Astrocyte (in vitro differentiated cells and primary cell): Measurements from ENCODE around the gene CCNK.

Experiments
- EZH2 ChIP-seq: IDR thresholded peaks from 2 replicates; pipeline ENCODE4 v1.6.1; 2012; ENCODE audit warnings: mild to moderate bottlenecking, low read length, inconsistent platforms; ENCODE audit not compliant: insufficient read depth
- TF ChIP-seq, protein P1 (sequence below): IDR thresholded peaks from 2 replicates; pipeline ENCODE4 v1.5.1; 2011; ENCODE audit warnings: low read depth, mild to moderate bottlenecking, inconsistent platforms, low read length, moderate library complexity; ENCODE audit not compliant: insufficient read depth

- TF ChIP-seq, protein P1, sequence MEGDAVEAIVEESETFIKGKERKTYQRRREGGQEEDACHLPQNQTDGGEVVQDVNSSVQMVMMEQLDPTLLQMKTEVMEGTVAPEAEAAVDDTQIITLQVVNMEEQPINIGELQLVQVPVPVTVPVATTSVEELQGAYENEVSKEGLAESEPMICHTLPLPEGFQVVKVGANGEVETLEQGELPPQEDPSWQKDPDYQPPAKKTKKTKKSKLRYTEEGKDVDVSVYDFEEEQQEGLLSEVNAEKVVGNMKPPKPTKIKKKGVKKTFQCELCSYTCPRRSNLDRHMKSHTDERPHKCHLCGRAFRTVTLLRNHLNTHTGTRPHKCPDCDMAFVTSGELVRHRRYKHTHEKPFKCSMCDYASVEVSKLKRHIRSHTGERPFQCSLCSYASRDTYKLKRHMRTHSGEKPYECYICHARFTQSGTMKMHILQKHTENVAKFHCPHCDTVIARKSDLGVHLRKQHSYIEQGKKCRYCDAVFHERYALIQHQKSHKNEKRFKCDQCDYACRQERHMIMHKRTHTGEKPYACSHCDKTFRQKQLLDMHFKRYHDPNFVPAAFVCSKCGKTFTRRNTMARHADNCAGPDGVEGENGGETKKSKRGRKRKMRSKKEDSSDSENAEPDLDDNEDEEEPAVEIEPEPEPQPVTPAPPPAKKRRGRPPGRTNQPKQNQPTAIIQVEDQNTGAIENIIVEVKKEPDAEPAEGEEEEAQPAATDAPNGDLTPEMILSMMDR = no peak
- TF ChIP-seq EZH2 = no peak
These were observed 30.9 kb downstream of the CCNK start for GRCh38 chr14:99512110-99512449.
